ENCODE data around the gene ERICH6. TPM values are rescaled to one million over a fixed set of nuclear protein-coding genes. Genes with fewer than 3 reads are reported as not detected.
"Not testable (repeated sequence)": the region's sequence is repeated elsewhere in the genome, so short reads cannot be mapped to it uniquely, and the experiment has no call there.

ERICH6 gene
- total RNA-seq, 1 donor from 2014 or later = not detected

GRCh38 chr3:150623945-150624344 is 79.8 kb downstream of the ERICH6 start:
- TF ChIP-seq CTCF (IDR thresholded peaks at IDR 0.05) = no peak

GRCh38 chr3:150622955-150623354 is 80.8 kb downstream of the ERICH6 start:
- DNase-seq (ENCODE audit: low spot score); H3K27me3 Mint-ChIP-seq (ENCODE audit: low read depth); H3K4me3 Mint-ChIP-seq (ENCODE audit: unreplicated experiment); H3K9me3 Mint-ChIP-seq (ENCODE audit: low read depth): not testable (repeated sequence)
- Mint-ChIP-seq H3K4me1 (ENCODE audit: low read depth) (peaks cover 58% of the 10 kb centered on the region), H3K27ac (ENCODE audit: unreplicated experiment) (peak overlapping the region; percentile 84), H3K36me3 (ENCODE audit: low read depth) (peaks cover 14% of the 10 kb centered on the region)

More at GRCh38 chr3:150623945-150624344, 79.8 kb downstream of the ERICH6 start:
- no peak for DNase-seq (ENCODE audit: low spot score)
- no peaks in the 10 kb centered on the region for H3K27me3 Mint-ChIP-seq (ENCODE audit: low read depth)
- peak overlapping the region; percentile 89 for H3K27ac Mint-ChIP-seq (ENCODE audit: unreplicated experiment)
- peaks cover 61% of the 10 kb centered on the region for H3K4me1 Mint-ChIP-seq (ENCODE audit: low read depth)
- H3K4me3 Mint-ChIP-seq (ENCODE audit: unreplicated experiment) = no peak overlapping the region
- no peaks in the 10 kb centered on the region for H3K9me3 Mint-ChIP-seq (ENCODE audit: low read depth)
- H3K36me3 Mint-ChIP-seq (ENCODE audit: low read depth) = peaks cover 15% of the 10 kb centered on the region

GRCh38 chr3:150620002-150620689 is 83.6 kb downstream of the ERICH6 start:
- no peak overlapping the region for H3K27ac Mint-ChIP-seq (ENCODE audit: unreplicated experiment)
- no peaks in the 10 kb centered on the region for H3K9me3 Mint-ChIP-seq (ENCODE audit: low read depth)
- peaks cover 3% of the 10 kb centered on the region for H3K36me3 Mint-ChIP-seq (ENCODE audit: low read depth)
- no peak overlapping the region for H3K4me3 Mint-ChIP-seq (ENCODE audit: unreplicated experiment)
- H3K27me3 Mint-ChIP-seq (ENCODE audit: low read depth) = no peaks in the 10 kb centered on the region
- no peak for TF ChIP-seq CTCF (IDR thresholded peaks at IDR 0.05)
- H3K4me1 Mint-ChIP-seq (ENCODE audit: low read depth) = peaks cover 38% of the 10 kb centered on the region
- no peak for DNase-seq (ENCODE audit: low spot score)

GRCh38 chr3:150613709-150614480 is 89.8 kb downstream of the ERICH6 start:
- H3K4me3 Mint-ChIP-seq (ENCODE audit: unreplicated experiment) = no peak overlapping the region
- no peaks in the 10 kb centered on the region for H3K27me3 Mint-ChIP-seq (ENCODE audit: low read depth)
- peaks cover 18% of the 10 kb centered on the region for H3K4me1 Mint-ChIP-seq (ENCODE audit: low read depth)
- H3K36me3 Mint-ChIP-seq (ENCODE audit: low read depth) = peaks cover 3% of the 10 kb centered on the region
- no peaks in the 10 kb centered on the region for H3K9me3 Mint-ChIP-seq (ENCODE audit: low read depth)
- no peak for TF ChIP-seq CTCF (IDR thresholded peaks at IDR 0.05)
- no peak overlapping the region for H3K27ac Mint-ChIP-seq (ENCODE audit: unreplicated experiment)
- no peak for DNase-seq (ENCODE audit: low spot score)

- no peak overlapping the region for H3K27ac Mint-ChIP-seq (ENCODE audit: unreplicated experiment)
- no peak for TF ChIP-seq CTCF (IDR thresholded peaks at IDR 0.05)
Measured at GRCh38 chr3:150613034-150613433, 90.7 kb downstream of the ERICH6 start.

More at GRCh38 chr3:150613034-150613433, 90.7 kb downstream of the ERICH6 start:
- Mint-ChIP-seq H3K27me3 (ENCODE audit: low read depth) (no peaks in the 10 kb centered on the region), H3K9me3 (ENCODE audit: low read depth) (no peaks in the 10 kb centered on the region), H3K36me3 (ENCODE audit: low read depth) (peaks cover 3% of the 10 kb centered on the region), H3K4me3 (ENCODE audit: unreplicated experiment) (no peak overlapping the region), H3K4me1 (ENCODE audit: low read depth) (peaks cover 19% of the 10 kb centered on the region)
- DNase-seq (ENCODE audit: low spot score) = no peak
